LHCN-M2 (cell line): ENCODE results near the gene ACTL7B. TPM values are rescaled to one million over a fixed set of nuclear protein-coding genes. Genes with fewer than 3 reads are reported as not detected.
"Not testable (repeated sequence)": the region's sequence is repeated elsewhere in the genome, so short reads cannot be mapped to it uniquely, and the experiment has no call there.

Experiments used
- DNase-seq: peaks from one replicate; pipeline ENCODE4 v3.0.0-alpha.2; 2012; ENCODE audit warnings: low read depth
- total RNA-seq: library from RNA; depleted of rRNA; stranded (reverse); fragments of >200 nt; gene quantifications from 2 replicates; pipeline ENCODE4 v1.2.3, GENCODE V29; 2014

Gene ACTL7B
- total RNA-seq, 1 experiment from 2014 or later: not detected

GRCh38 chr9:108869092-108869725 lies 13.4 kb upstream of the ACTL7B start:
- peak; percentile 50 for DNase-seq

GRCh38 chr9:108867829-108868228 lies 12.0 kb upstream of the ACTL7B start:
- no peak for DNase-seq

GRCh38 chr9:108867116-108867515 lies 11.3 kb upstream of the ACTL7B start:
- DNase-seq: no peak

- no peak for DNase-seq
Observed at GRCh38 chr9:108866001-108866420, 10.2 kb upstream of the ACTL7B start.

- DNase-seq: peak; percentile 21
Observed at GRCh38 chr9:108865037-108865436, 9.3 kb upstream of the ACTL7B start.

- DNase-seq: no peak
Observed at GRCh38 chr9:108864446-108864845, 8.7 kb upstream of the ACTL7B start.

GRCh38 chr9:108863891-108864290 lies 8.1 kb upstream of the ACTL7B start:
- DNase-seq: no peak

GRCh38 chr9:108861997-108862396 lies 6.2 kb upstream of the ACTL7B start, which contains the start of gene ACTL7A:
Gene ACTL7A, plus strand, starts transcription at chr9:108862266. Its CDS starts 57 bp downstream, at chr9:108862323.
- no peak for DNase-seq

GRCh38 chr9:108861464-108861863 lies 5.7 kb upstream of the ACTL7B start:
- DNase-seq: no peak

- no peak for DNase-seq
Observed at GRCh38 chr9:108860764-108861163, 5.0 kb upstream of the ACTL7B start.

GRCh38 chr9:108860354-108860753 lies 4.6 kb upstream of the ACTL7B start:
- DNase-seq: no peak

- peak; percentile 61 for DNase-seq
Observed at GRCh38 chr9:108859459-108860114, 3.8 kb upstream of the ACTL7B start.

GRCh38 chr9:108857572-108857971 lies 1.8 kb upstream of the ACTL7B start:
- DNase-seq: no peak

GRCh38 chr9:108855529-108855886 lies 278 bp downstream of the ACTL7B start:
- DNase-seq: no peak

GRCh38 chr9:108854641-108855528 lies 901 bp downstream of the ACTL7B start:
- DNase-seq: no peak

GRCh38 chr9:108854094-108854493 lies 1.7 kb downstream of the ACTL7B start:
- no peak for DNase-seq

- no peak for DNase-seq
Observed at GRCh38 chr9:108852079-108852478, 3.7 kb downstream of the ACTL7B start.

- DNase-seq: no peak
Observed at GRCh38 chr9:108851138-108851537, 4.6 kb downstream of the ACTL7B start.

GRCh38 chr9:108850293-108850897 lies 5.4 kb downstream of the ACTL7B start:
- peak; percentile 31 for DNase-seq

- DNase-seq: not testable (repeated sequence)
Observed at GRCh38 chr9:108848296-108848695, 7.5 kb downstream of the ACTL7B start.

GRCh38 chr9:108845947-108846346 lies 9.8 kb downstream of the ACTL7B start:
- no peak for DNase-seq

- no peak for DNase-seq
Observed at GRCh38 chr9:108845507-108845906, 10.3 kb downstream of the ACTL7B start.
